ENCODE measurements around the gene BOK.

- TF ChIP-seq CTCF (IDR thresholded peaks at IDR 0.05) (no peak), POLR2A (IDR thresholded peaks at IDR 0.05) (no peak), EP300 (IDR thresholded peaks at IDR 0.05) (no peak)
Measured at GRCh38 chr2:241599615-241600014, 41.1 kb downstream of the BOK start.

All from tibial nerve (tissue), 4 donors.